Transverse colon (tissue), 4 donors: Measurements from ENCODE around the gene FCF1. TPM values are rescaled to one million over a fixed set of nuclear protein-coding genes. Genes with fewer than 3 reads are reported as not detected.

Experiments used
- DNase-seq: peaks from one replicate; pipeline ENCODE4 v3.0.0-alpha.2; 2019
- H3K27ac ChIP-seq, 4 donors: fragments of 200-600 bp; sonication (generic); 2 replicates each; pipeline ENCODE4 v1.5.1; 2016 to 2018; ENCODE audit warnings: inconsistent platforms in 4 of 4
- H3K27me3 ChIP-seq: fragments of 200-600 bp; sonication (generic); 2 replicates; pipeline ENCODE4 v1.5.1; 2017; ENCODE audit warnings: inconsistent platforms
- H3K36me3 ChIP-seq, 4 donors: fragments of 200-600 bp; sonication (generic); 2 replicates each; pipeline ENCODE4 v1.5.1; 2017 to 2019; ENCODE audit warnings: inconsistent platforms in 4 of 4
- H3K4me1 ChIP-seq, 4 donors: fragments of 200-600 bp; sonication (generic); 2 replicates each; pipeline ENCODE4 v1.5.1; 2017 to 2020; ENCODE audit warnings: inconsistent platforms in 4 of 4
- H3K4me3 ChIP-seq, 4 donors: fragments of 200-600 bp; sonication (generic); 1 replicate in 1 of 4; 2 replicates in 3 of 4; pipeline versions ENCODE4 v1.5.1 to v1.6.1; 2017 to 2019; ENCODE audit warnings: inconsistent platforms in 4 of 4
- H3K9me3 ChIP-seq, 2 donors: fragments of 200-600 bp; sonication (generic); 2 replicates each; pipeline ENCODE4 v1.5.1; 2017 to 2019; ENCODE audit warnings: inconsistent platforms in 2 of 2
- CTCF ChIP-seq, 5 experiments: fragments of 200-600 bp in 3 of 5; fragments of 450-650 bp in 2 of 5; sonication (generic) in 3 of 5; IDR thresholded peaks; 1 replicate in 2 of 5; 2 replicates in 3 of 5; pipeline ENCODE4 v1.5.1; 2016 to 2017; ENCODE audit warnings: antibody characterized with exemption in 5 of 5, inconsistent platforms in 3 of 5, mild to moderate bottlenecking in 2 of 5, moderate library complexity in 1 of 5
- EP300 ChIP-seq: sonication (generic); formaldehyde crosslinking; IDR thresholded peaks from one replicate; pipeline ENCODE4 v1.6.1; 2017; ENCODE audit warnings: antibody characterized with exemption, low read depth
- POLR2A ChIP-seq: fragments of 450-650 bp; IDR thresholded peaks from one replicate; pipeline ENCODE4 v1.6.1; 2016; ENCODE audit warnings: antibody characterized with exemption, mild to moderate bottlenecking, moderate library complexity
- POLR2AphosphoS5 ChIP-seq, 3 donors: sonication (generic); formaldehyde crosslinking; IDR thresholded peaks; one replicate each; pipeline ENCODE4 v1.6.1; 2016; ENCODE audit warnings: antibody characterized with exemption in 3 of 3
- WGBS, 2 donors: methylation state at CpG; one replicate each; pipeline ENCODE4 v1.1.5; 2018; ENCODE audit warnings: low coverage in 1 of 2; 5-methylcytosine and 5-hydroxymethylcytosine counted together
- in situ Hi-C, 4 donors: fragments of 200-750 bp; cut with MboI; loops; one replicate each; pipeline versions ENCODE4 v1.15.0 to v1.15.1; 2017; ENCODE audit warnings: low sequenced_read_pairs in 3 of 4, low pct_ligation_motif_present in 1 of 4, low pct_unique_long_range_greater_than_20kb in 1 of 4
- intact Hi-C: fragments of 100-400 bp; cut with DNase I; formaldehyde crosslinking; loops from one replicate; pipeline ENCODE4 v1.15.1; 2023; ENCODE audit warnings: low total_unique reads
- total RNA-seq, 4 donors: library from RNA; depleted of rRNA; stranded (reverse); fragments of >200 nt; gene quantifications; one replicate each; pipeline ENCODE4 v1.1.0, GENCODE V29; 2016

Gene FCF1
- total RNA-seq, 4 donors from 2014 or later, result 0.37 to 25.5 (median 15.6) TPM

- no peak for DNase-seq
- H3K4me3 ChIP-seq, result no peak overlapping the region
- intact Hi-C loops (no loop called here), in situ Hi-C loops (no loop called here)
- H3K9me3 ChIP-seq, result no peaks in the 10 kb centered on the region
- H3K27me3 ChIP-seq, result no peaks in the 10 kb centered on the region
- H3K36me3 ChIP-seq, result peaks cover 0 to 83% (median 38%) of the 10 kb centered on the region in 4 donors
- H3K27ac ChIP-seq, result no peak overlapping the region
- no peaks in the 10 kb centered on the region for H3K4me1 ChIP-seq
- TF ChIP-seq POLR2AphosphoS5 (IDR thresholded peaks at IDR 0.05) (no peak), POLR2A (no peak), CTCF (IDR thresholded peaks at IDR 0.05) (no peak)
- 89 to 96% methylated on average over 4 of the region's 4 CpGs for WGBS, 2 donors
Measured at GRCh38 chr14:74671789-74672188, 41.2 kb upstream of the FCF1 start.

GRCh38 chr14:74673768-74674167, 39.2 kb upstream of the FCF1 start:
- Histone ChIP-seq H3K4me1 (no peaks in the 10 kb centered on the region), H3K9me3 (no peaks in the 10 kb centered on the region), H3K27ac (no peak overlapping the region), H3K4me3 (no peak overlapping the region), H3K27me3 (no peaks in the 10 kb centered on the region), H3K36me3 (peaks cover 0 to 70% (median 30%) of the 10 kb centered on the region in 4 donors)
- 87% methylated on average over 4 of the region's 4 CpGs; no CpG with 5 or more reads in 1 of the 2 donors for WGBS, 2 donors
- DNase-seq, result no peak
- no peak for TF ChIP-seq EP300
- no peak for TF ChIP-seq CTCF (IDR thresholded peaks at IDR 0.05)
- TF ChIP-seq POLR2AphosphoS5 (IDR thresholded peaks at IDR 0.05), result no peak
- no peak for TF ChIP-seq POLR2A
- intact Hi-C loops, result no loop called here
- in situ Hi-C loops, result no loop called here

DNA sequence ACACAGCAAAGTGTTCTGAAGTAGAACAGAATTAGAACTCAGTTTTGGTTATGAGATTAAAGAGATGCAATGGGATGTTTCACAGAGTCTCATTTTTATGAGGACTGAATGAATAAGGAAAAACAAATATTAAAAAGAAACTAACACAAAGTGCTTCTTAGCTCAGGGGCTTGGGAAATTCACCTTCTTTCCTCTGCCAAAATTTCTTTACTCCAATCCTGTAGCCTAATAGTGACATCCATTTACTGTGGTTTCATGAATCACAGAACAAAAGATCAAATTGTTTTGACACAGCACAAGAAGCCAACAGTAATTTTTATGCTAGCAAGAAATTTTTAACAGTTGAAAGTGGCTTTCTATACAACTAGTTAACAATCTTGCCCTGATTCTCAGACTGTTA, 37.7 kb upstream of the FCF1 start:
- in situ Hi-C loops, result no loop called here
- H3K36me3 ChIP-seq, result peaks cover 0 to 68% (median 26%) of the 10 kb centered on the region in 4 donors

DNA sequence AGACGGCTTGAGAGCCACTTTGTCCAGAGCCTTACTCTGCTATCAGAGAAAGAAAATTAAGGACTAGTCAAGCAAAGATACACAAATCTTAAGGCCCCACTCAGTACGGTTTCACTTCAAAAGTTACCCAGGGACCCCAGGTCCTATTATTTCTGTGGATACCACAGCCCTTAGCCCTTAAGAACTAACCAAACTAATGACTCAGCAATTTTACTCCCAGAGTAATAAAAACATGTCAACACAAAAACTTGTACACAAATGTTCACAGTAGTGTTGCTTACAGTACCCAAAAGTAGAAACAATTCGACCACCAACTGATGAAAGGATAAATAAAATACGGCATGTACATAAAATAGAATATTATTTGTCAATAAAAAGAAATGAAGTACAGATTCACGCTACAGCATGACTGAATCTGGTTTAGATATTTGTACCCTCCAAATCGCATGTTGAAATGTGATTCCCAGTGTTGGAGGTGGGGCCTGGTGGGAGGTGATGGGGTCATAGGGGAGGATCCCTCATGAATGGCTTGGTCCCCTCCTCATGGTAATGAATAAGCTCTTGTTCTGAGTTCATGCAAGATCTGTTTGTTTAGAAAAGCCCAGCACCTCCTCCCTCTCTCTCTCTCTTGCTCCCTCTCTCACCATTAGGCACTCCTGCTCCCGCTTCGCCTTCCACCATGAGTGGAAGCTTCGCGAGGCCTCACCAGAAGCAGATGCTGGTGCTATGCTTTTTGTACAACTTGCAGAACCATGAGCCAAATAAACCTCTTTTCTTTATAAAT, 30.6 kb upstream of the FCF1 start:
- H3K27me3 ChIP-seq, result no peaks in the 10 kb centered on the region
- no peak overlapping the region for H3K4me3 ChIP-seq
- intact Hi-C loops, result no loop called here
- peaks cover 0 to 43% (median 6%) of the 10 kb centered on the region in 4 donors for H3K36me3 ChIP-seq
- 86 to 92% methylated on average over 2 to 10 of the region's 10 CpGs for WGBS, 2 donors
- TF ChIP-seq POLR2AphosphoS5 (IDR thresholded peaks at IDR 0.05), result no peak
- no peak for TF ChIP-seq CTCF (IDR thresholded peaks at IDR 0.05)
- TF ChIP-seq POLR2A, result no peak
- TF ChIP-seq EP300, result no peak
- peaks cover 0 to 30% (median 7%) of the 10 kb centered on the region in 4 donors for H3K4me1 ChIP-seq
- no peak for DNase-seq
- no peak overlapping the region for H3K27ac ChIP-seq
- H3K9me3 ChIP-seq, result no peaks in the 10 kb centered on the region
- in situ Hi-C loops, result no loop called here

More for the DNA sequence above, 37.7 kb upstream of the FCF1 start:
- no peaks in the 10 kb centered on the region for H3K9me3 ChIP-seq
- TF ChIP-seq EP300, result no peak
- TF ChIP-seq CTCF (IDR thresholded peaks at IDR 0.05), result no peak
- TF ChIP-seq POLR2A, result no peak
- no peak for TF ChIP-seq POLR2AphosphoS5 (IDR thresholded peaks at IDR 0.05)
- intact Hi-C loops, result no loop called here
- no peak overlapping the region for H3K4me3 ChIP-seq
- H3K27me3 ChIP-seq, result no peaks in the 10 kb centered on the region
- H3K4me1 ChIP-seq, result no peaks in the 10 kb centered on the region
- H3K27ac ChIP-seq, result no peak overlapping the region
- DNase-seq, result no peak
